HepG2 (cell line): ENCODE data around the gene MRPL50. TPM values are rescaled to one million over a fixed set of nuclear protein-coding genes. Genes with fewer than 3 reads are reported as not detected.
A peak's percentile ranks its signal among the peaks of the same experiment; 100 is the strongest.

Experiments used
- CEBPG ChIP-seq: IDR thresholded peaks from 2 replicates; pipeline ENCODE4 v1.6.1; 2016
- DZIP1 ChIP-seq: sonication (generic); formaldehyde crosslinking; IDR thresholded peaks from 2 replicates; pipeline ENCODE4 v1.5.0; 2020; ENCODE audit warnings: mild to moderate bottlenecking, missing genetic modification reagents
- E2F2 ChIP-seq: sonication (generic); formaldehyde crosslinking; IDR thresholded peaks from 2 replicates; pipeline ENCODE4 v1.4.0; 2020; ENCODE audit warnings: missing genetic modification reagents, borderline replicate concordance
- ELF1 ChIP-seq: sonication (generic); formaldehyde crosslinking; IDR thresholded peaks from 2 replicates; pipeline ENCODE4 v1.4.0; 2020; ENCODE audit warnings: missing genetic modification reagents
- FOXJ3 ChIP-seq: sonication (generic); formaldehyde crosslinking; IDR thresholded peaks from 2 replicates; pipeline ENCODE4 v1.4.0; 2020; ENCODE audit warnings: missing genetic modification reagents, mild to moderate bottlenecking, borderline replicate concordance
- GABPA ChIP-seq, 2 experiments: IDR thresholded peaks; 2 replicates each; pipeline ENCODE4 v1.6.1; 2011 to 2016; ENCODE audit warnings: low read depth in 2 of 2, low read length in 1 of 2, missing biosample characterization in 1 of 2, missing genetic modification characterization in 1 of 2
- GMEB1 ChIP-seq: sonication (generic); formaldehyde crosslinking; IDR thresholded peaks from 2 replicates; pipeline ENCODE4 v1.5.1; 2020; ENCODE audit warnings: missing genetic modification reagents, mild to moderate bottlenecking, borderline replicate concordance
- MLX ChIP-seq: IDR thresholded peaks from 2 replicates; pipeline ENCODE4 v1.6.1; 2016
- NAIF1 ChIP-seq: sonication (generic); formaldehyde crosslinking; IDR thresholded peaks from 2 replicates; pipeline ENCODE4 v1.5.0; 2020; ENCODE audit warnings: mild to moderate bottlenecking, missing genetic modification reagents, borderline replicate concordance
- NBN ChIP-seq: fragments of 450-650 bp; conservative IDR thresholded peaks from 2 replicates; pipeline ENCODE4 v1.6.1; 2017
- NONO ChIP-seq, 2 experiments: fragments of 450-650 bp in 1 of 2; sonication (generic) in 1 of 2; formaldehyde crosslinking in 1 of 2; IDR thresholded peaks in 1 of 2; conservative IDR thresholded peaks in 1 of 2; 2 replicates each; pipeline versions ENCODE4 v1.6.1 to v1.8.0; 2017 to 2022; ENCODE audit warnings: mild to moderate bottlenecking in 1 of 2, missing genetic modification reagents in 1 of 2, moderate library complexity in 1 of 2
- SCMH1 ChIP-seq: sonication (generic); formaldehyde crosslinking; IDR thresholded peaks from 2 replicates; pipeline ENCODE4 v1.9.0; 2021; ENCODE audit warnings: missing genetic modification reagents, mild to moderate bottlenecking, borderline replicate concordance
- TBX2 ChIP-seq: sonication (generic); formaldehyde crosslinking; IDR thresholded peaks from 2 replicates; pipeline ENCODE4 v1.5.0; 2020; ENCODE audit warnings: missing genetic modification reagents, mild to moderate bottlenecking, borderline replicate concordance
- YEATS2 ChIP-seq: sonication (generic); formaldehyde crosslinking; IDR thresholded peaks from 2 replicates; pipeline ENCODE4 v1.4.0; 2020; ENCODE audit warnings: missing genetic modification reagents, borderline replicate concordance
- ZBTB4 ChIP-seq: sonication (generic); formaldehyde crosslinking; IDR thresholded peaks from 2 replicates; pipeline ENCODE4 v1.4.0; 2020; ENCODE audit warnings: missing genetic modification reagents, mild to moderate bottlenecking, borderline replicate concordance
- ZBTB7B ChIP-seq: sonication (generic); formaldehyde crosslinking; IDR thresholded peaks from 2 replicates; pipeline ENCODE4 v1.4.0; 2020; ENCODE audit warnings: missing genetic modification reagents
- ZFP1 ChIP-seq: IDR thresholded peaks from 2 replicates; pipeline ENCODE4 v1.6.1; 2016
- ZNF20 ChIP-seq: sonication (generic); formaldehyde crosslinking; IDR thresholded peaks from 2 replicates; pipeline ENCODE4 v1.4.0; 2020; ENCODE audit warnings: mild to moderate bottlenecking, moderate library complexity, missing genetic modification reagents
- ZNF501 ChIP-seq: sonication (generic); formaldehyde crosslinking; IDR thresholded peaks from 2 replicates; pipeline ENCODE4 v1.5.1; 2020; ENCODE audit warnings: mild to moderate bottlenecking, moderate library complexity, missing genetic modification reagents
- ZNF546 ChIP-seq: sonication (generic); formaldehyde crosslinking; conservative IDR thresholded peaks from 2 replicates; pipeline ENCODE4 v1.8.1; 2023; ENCODE audit warnings: mild to moderate bottlenecking, missing genetic modification reagents
- ZNF547 ChIP-seq: sonication (generic); formaldehyde crosslinking; IDR thresholded peaks from 2 replicates; pipeline ENCODE4 v1.5.1; 2020; ENCODE audit warnings: mild to moderate bottlenecking, missing genetic modification reagents
- polyA plus RNA-seq, 8 experiments: library from polyadenylated mRNA; depleted of rRNA in 3 of 8; stranded (reverse) in 7 of 8; unstranded in 1 of 8; fragments of >200 nt; fragmentation: Illumina TruSeq in 4 of 8; extraction: Trizol in 4 of 8; gene quantifications; 2 replicates each; pipeline versions ENCODE4 v1.2.1 to v1.2.3, GENCODE V29; 2011 to 2016; ENCODE audit warnings: low read depth in 4 of 8, missing spikeins in 1 of 8, mixed read lengths in 1 of 8; ENCODE audit not compliant: insufficient read depth in 1 of 8
- total RNA-seq, 5 experiments: library from RNA; depleted of rRNA; stranded (reverse); fragments of >200 nt; fragmentation: Illumina TruSeq; extraction: Trizol; gene quantifications; 2 replicates each; pipeline ENCODE4 v1.2.3, GENCODE V29; 2016; ENCODE audit warnings: low read depth in 1 of 5

The MRPL50 gene
- total and polyA plus RNA-seq, 2 of the 13 experiments (the other 11 are each of a cell fraction or from before 2014, with no cell fraction given) = 37.1 to 70.0 TPM

GRCh38 chr9:101440714-101441230 is 42.4 kb upstream of the MRPL50 start (continued):
- peak; percentile 38; the same call in 1 of the 2 replicates for TF ChIP-seq CEBPG
- no peak for TF ChIP-seq ZNF547 (CRISPR knock-in tag)
- TF ChIP-seq YEATS2 (CRISPR knock-in tag) = no peak
- TF ChIP-seq NAIF1 (CRISPR knock-in tag) = no peak
- TF ChIP-seq ZNF501 = no peak
- no peak for TF ChIP-seq ELF1 (CRISPR knock-in tag)
- no peak for TF ChIP-seq DZIP1 (CRISPR knock-in tag)
- no peak for TF ChIP-seq MLX (CRISPR knock-in tag)
- peak; percentile 67 for TF ChIP-seq TBX2 (CRISPR knock-in tag)
- TF ChIP-seq ZNF20 (CRISPR knock-in tag) = no peak
- TF ChIP-seq GABPA (IDR thresholded peaks at IDR 0.05; ENCODE audit: low read depth, low read length) = no peak
- no peak for TF ChIP-seq GABPA (CRISPR knock-in tag; IDR thresholded peaks at IDR 0.05; ENCODE audit: low read depth)
- TF ChIP-seq SCMH1 (CRISPR knock-in tag) = no peak
- TF ChIP-seq NBN = no peak
- TF ChIP-seq ZNF546 (CRISPR knock-in tag) = no peak
- no peak for TF ChIP-seq ZFP1 (CRISPR knock-in tag)
- TF ChIP-seq GMEB1 = no peak
- no peak for TF ChIP-seq ZBTB4 (CRISPR knock-in tag)
- TF ChIP-seq ZBTB7B (CRISPR knock-in tag) = peak; percentile 39; the same call in 1 of the 2 replicates
- peak; percentile 48; the same call in 1 of the 2 replicates for TF ChIP-seq FOXJ3
- TF ChIP-seq NONO (IDR thresholded peaks at IDR 0.05) = no peak
- no peak for TF ChIP-seq NONO (CRISPR knock-in tag; conservative IDR thresholded peaks at IDR 0.05)
- no peak for TF ChIP-seq E2F2
